AG04450 (cell line): ENCODE measurements around the gene KIF2A. TPM values are rescaled to one million over a fixed set of nuclear protein-coding genes. Genes with fewer than 3 reads are reported as not detected.

Experiments used
- CTCF ChIA-PET: fragments of 300-600, 350-600 bp; formaldehyde crosslinking; extraction: SDS; loops from one replicate; lab custom pipeline; 2022; ENCODE audit warnings: antibody characterized with exemption, inconsistent platforms; lab: Charles Lee
- POLR2A ChIA-PET: fragments of 350-600 bp; formaldehyde crosslinking; extraction: SDS; loops from one replicate; lab custom pipeline; 2021; ENCODE audit warnings: antibody characterized with exemption, inconsistent platforms; lab: Yijun Ruan, JAX
- DNase-seq: peaks from one replicate; pipeline ENCODE4 v3.0.0-alpha.2; 2011; ENCODE audit warnings: low read depth, low spot score
- H3K27ac ChIP-seq: one replicate; pipeline ENCODE4 v1.5.1; 2012; ENCODE audit warnings: low read depth, low read length, control low read depth
- H3K27me3 ChIP-seq: one replicate; pipeline ENCODE4 v1.6.0; 2012; ENCODE audit warnings: low read length; ENCODE audit not compliant: control insufficient read depth, insufficient read depth
- H3K4me3 ChIP-seq: 2 replicates; pipeline ENCODE4 v1.5.1; 2011; ENCODE audit warnings: mild to moderate bottlenecking, low read depth, low read length, control low read depth
- H3K9me3 ChIP-seq: 2 replicates; pipeline ENCODE4 v1.5.1; 2012; ENCODE audit warnings: low read length; ENCODE audit not compliant: control insufficient read depth, insufficient read depth
- CTCF ChIP-seq: IDR thresholded peaks from 2 replicates; pipeline ENCODE4 v1.5.1; 2011; ENCODE audit warnings: low read depth, low read length, control low read depth, inconsistent platforms
- polyA plus RNA-seq: library from polyadenylated mRNA; depleted of rRNA; stranded (reverse); fragments of >200 nt; gene quantifications from 2 replicates; pipeline ENCODE4 v1.2.3, GENCODE V29; 2011

Gene KIF2A
- polyA plus RNA-seq, 1 experiment: 50.8 TPM

- no peak overlapping the region for H3K4me3 ChIP-seq
- H3K9me3 ChIP-seq: no peaks in the 10 kb centered on the region
- no peak overlapping the region for H3K27ac ChIP-seq
- CTCF ChIA-PET: interaction anchor here (0.6 kb wide), 1 partner anchor 22 kb away, joined by 3 read pairs; no protein-coding TSS in a partner anchor
- POLR2A ChIA-PET: no interaction called here
- H3K27me3 ChIP-seq: no peaks in the 10 kb centered on the region
- no peak for DNase-seq
- TF ChIP-seq CTCF: no peak
Observed at GRCh38 chr5:62376064-62376463, 70.1 kb downstream of the KIF2A start.

- no peak overlapping the region for H3K4me3 ChIP-seq
- no peak for DNase-seq
- ChIA-PET POLR2A (no interaction called here), CTCF (interaction anchor here (0.7 to 0.8 kb wide), 2 partner anchors 40 to 70 kb away, joined by 3 read pairs; no protein-coding TSS in a partner anchor)
- no peak for TF ChIP-seq CTCF
- no peaks in the 10 kb centered on the region for H3K9me3 ChIP-seq
- no peaks in the 10 kb centered on the region for H3K27me3 ChIP-seq
- H3K27ac ChIP-seq: no peak overlapping the region
Observed at GRCh38 chr5:62385131-62385530, 79.1 kb downstream of the KIF2A start.

GRCh38 chr5:62385816-62386400 lies 79.9 kb downstream of the KIF2A start:
- no peak for TF ChIP-seq CTCF
- Histone ChIP-seq H3K9me3 (no peaks in the 10 kb centered on the region), H3K27ac (no peak overlapping the region), H3K4me3 (no peak overlapping the region), H3K27me3 (no peaks in the 10 kb centered on the region)
- ChIA-PET POLR2A (no interaction called here), CTCF (interaction anchor here (1.4 kb wide), 1 partner anchor 77 kb away, joined by 4 read pairs; no protein-coding TSS in a partner anchor)
- DNase-seq: no peak

GRCh38 chr5:62386824-62387223 lies 80.8 kb downstream of the KIF2A start:
- H3K27me3 ChIP-seq: no peaks in the 10 kb centered on the region
- TF ChIP-seq CTCF: no peak

GRCh38 chr5:62395210-62395950 lies 89.4 kb downstream of the KIF2A start:
- Histone ChIP-seq H3K27me3 (no peaks in the 10 kb centered on the region), H3K4me3 (no peak overlapping the region), H3K9me3 (no peaks in the 10 kb centered on the region), H3K27ac (peak overlapping the region; percentile 85)
- peak; percentile 63 for DNase-seq
- POLR2A ChIA-PET: interaction anchor here (1.4 kb wide), 1 partner anchor 9 kb away, joined by 5 read pairs; the partner anchor contains the start of gene DIMT1
- CTCF ChIA-PET: no interaction called here
- no peak for TF ChIP-seq CTCF

More at GRCh38 chr5:62386824-62387223, 80.8 kb downstream of the KIF2A start:
- ChIA-PET POLR2A (no interaction called here), CTCF (interaction anchor here (0.7 to 1.9 kb wide), 3 partner anchors 17 to 78 kb away, joined by 3 to 4 read pairs (median 4); partner anchors contain the start of gene DIMT1)
- H3K27ac ChIP-seq: no peak overlapping the region
- no peak overlapping the region for H3K4me3 ChIP-seq
- no peaks in the 10 kb centered on the region for H3K9me3 ChIP-seq
- no peak for DNase-seq
